Neural cell (in vitro differentiated cells): Measurements from ENCODE around the gene TMPRSS6. TPM values are rescaled to one million over a fixed set of nuclear protein-coding genes. Genes with fewer than 3 reads are reported as not detected.

Source experiments
- H2AFZ ChIP-seq: fragments of 200-600, 300-800 bp; sonication (generic), shearing (Covaris generic); 2 replicates; pipeline ENCODE4 v1.6.0; 2014; ENCODE audit warnings: low read depth, mild to moderate bottlenecking, antibody characterized with exemption, low read length, moderate library complexity
- H3F3A ChIP-seq: fragments of 200-600 bp; shearing (Covaris generic); 2 replicates; pipeline ENCODE4 v1.6.1; 2016; ENCODE audit warnings: mild to moderate bottlenecking, moderate library complexity, mixed read lengths, antibody characterized with exemption, low read length; ENCODE audit not compliant: insufficient read depth, poor library complexity, severe bottlenecking
- H3K27ac ChIP-seq: fragments of 200-600, 300-800 bp; sonication (generic), shearing (Covaris generic); 2 replicates; pipeline ENCODE4 v1.5.1; 2014; ENCODE audit warnings: mild to moderate bottlenecking, low read length, moderate library complexity
- H3K27me3 ChIP-seq: fragments of 300-800, 200-600 bp; sonication (generic), shearing (Covaris generic); 2 replicates; pipeline ENCODE4 v1.6.0; 2014; ENCODE audit warnings: mild to moderate bottlenecking, low read depth, low read length, moderate library complexity; ENCODE audit not compliant: insufficient read depth
- H3K36me3 ChIP-seq: fragments of 300-800, 200-600 bp; sonication (generic), shearing (Covaris generic); 2 replicates; pipeline ENCODE4 v1.5.1; 2014; ENCODE audit warnings: mild to moderate bottlenecking, antibody characterized with exemption, low read length, moderate library complexity; ENCODE audit not compliant: insufficient read depth
- H3K4me2 ChIP-seq: fragments of 300-800, 200-600 bp; sonication (generic), shearing (Covaris generic); 2 replicates; pipeline ENCODE4 v1.6.0; 2014; ENCODE audit warnings: mild to moderate bottlenecking, low read length
- H3K4me3 ChIP-seq: fragments of 300-800, 200-600 bp; sonication (generic), shearing (Covaris generic); 2 replicates; pipeline ENCODE4 v1.5.1; 2014; ENCODE audit warnings: mild to moderate bottlenecking, low read length, moderate library complexity
- H3K79me2 ChIP-seq: fragments of 200-600 bp; shearing (Covaris generic); replicated peaks from 2 replicates; pipeline ENCODE4 v1.6.0; 2014; ENCODE audit warnings: mild to moderate bottlenecking, low read length, moderate library complexity; ENCODE audit not compliant: insufficient read depth
- H3K9ac ChIP-seq: fragments of 300-800, 200-600 bp; sonication (generic), shearing (Covaris generic); 2 replicates; pipeline ENCODE4 v1.6.1; 2016; ENCODE audit warnings: mild to moderate bottlenecking, low read length, mixed read lengths
- H3K9me2 ChIP-seq: fragments of 200-600 bp; shearing (Covaris generic); 2 replicates; pipeline ENCODE4 v1.6.1; 2016; ENCODE audit warnings: mild to moderate bottlenecking, low read length, mixed read lengths; ENCODE audit not compliant: insufficient read depth
- H3K9me3 ChIP-seq: fragments of 200-600, 300-800 bp; sonication (generic), shearing (Covaris generic); 2 replicates; pipeline ENCODE4 v1.6.1; 2016; ENCODE audit warnings: mild to moderate bottlenecking, mixed run types, low read length, moderate library complexity, mixed read lengths
- H4K20me1 ChIP-seq: fragments of 200-600 bp; shearing (Covaris generic); 2 replicates; pipeline ENCODE4 v1.6.1; 2016; ENCODE audit warnings: mild to moderate bottlenecking, mixed run types; ENCODE audit not compliant: insufficient read depth
- EP300 ChIP-seq: fragments of 450-650 bp; conservative IDR thresholded peaks from 2 replicates; pipeline ENCODE4 v1.6.1; 2014; ENCODE audit warnings: antibody characterized with exemption, mild to moderate bottlenecking, moderate library complexity; ENCODE audit not compliant: poor library complexity, severe bottlenecking
- EZH2 ChIP-seq: fragments of 200-600, 300-800 bp; shearing (Covaris generic), sonication (generic); IDR thresholded peaks from 2 replicates; pipeline ENCODE4 v1.6.1; 2014; ENCODE audit warnings: antibody characterized with exemption, low read length, borderline replicate concordance, mild to moderate bottlenecking; ENCODE audit not compliant: insufficient read depth, poor library complexity, severe bottlenecking
- MXI1 ChIP-seq: fragments of 450-650 bp; conservative IDR thresholded peaks from 2 replicates; pipeline ENCODE4 v1.6.1; 2014; ENCODE audit warnings: antibody characterized with exemption, mild to moderate bottlenecking; ENCODE audit not compliant: poor library complexity, severe bottlenecking
- POLR2AphosphoS5 ChIP-seq: IDR thresholded peaks from 2 replicates; pipeline ENCODE4 v1.6.1; 2012
- SMC3 ChIP-seq: fragments of 450-650 bp; conservative IDR thresholded peaks from 2 replicates; pipeline ENCODE4 v1.6.1; 2014; ENCODE audit warnings: antibody characterized with exemption, mild to moderate bottlenecking, moderate library complexity; ENCODE audit not compliant: poor library complexity
- TAF1 ChIP-seq: IDR thresholded peaks from 2 replicates; pipeline ENCODE4 v1.6.1; 2012; ENCODE audit warnings: low read depth
- polyA plus RNA-seq: library from polyadenylated mRNA; depleted of rRNA; stranded (reverse); fragments of >200 nt; gene quantifications from 2 replicates; pipeline ENCODE4 v1.2.3, GENCODE V29; 2014
- TF ChIP-seq, protein P1 (sequence below): fragments of 450-650 bp; IDR thresholded peaks from 2 replicates; pipeline ENCODE4 v1.5.1; 2014; ENCODE audit warnings: antibody characterized with exemption, mild to moderate bottlenecking, moderate library complexity; ENCODE audit not compliant: poor library complexity, severe bottlenecking
- TF ChIP-seq, protein P2 (sequence below): IDR thresholded peaks from 2 replicates; pipeline ENCODE4 v1.6.1; 2012; ENCODE audit warnings: borderline replicate concordance

The TMPRSS6 gene
- polyA plus RNA-seq, 1 donor from 2014 or later, result not detected

GRCh38 chr22:37128555-37129281 is 19.2 kb upstream of the TMPRSS6 start:
- H3K4me3 ChIP-seq, result no peak overlapping the region
- H3K9me2 ChIP-seq, result no peaks in the 10 kb centered on the region
- H3K9ac ChIP-seq, result no peak overlapping the region
- H2AFZ ChIP-seq, result no peak overlapping the region
- no peaks in the 10 kb centered on the region for H3K27me3 ChIP-seq
- H3K27ac ChIP-seq, result no peak overlapping the region
- TF ChIP-seq TAF1, result no peak
- no peak for TF ChIP-seq SMC3
- TF ChIP-seq MXI1, result no peak
- TF ChIP-seq POLR2AphosphoS5, result no peak
- TF ChIP-seq, protein P1, sequence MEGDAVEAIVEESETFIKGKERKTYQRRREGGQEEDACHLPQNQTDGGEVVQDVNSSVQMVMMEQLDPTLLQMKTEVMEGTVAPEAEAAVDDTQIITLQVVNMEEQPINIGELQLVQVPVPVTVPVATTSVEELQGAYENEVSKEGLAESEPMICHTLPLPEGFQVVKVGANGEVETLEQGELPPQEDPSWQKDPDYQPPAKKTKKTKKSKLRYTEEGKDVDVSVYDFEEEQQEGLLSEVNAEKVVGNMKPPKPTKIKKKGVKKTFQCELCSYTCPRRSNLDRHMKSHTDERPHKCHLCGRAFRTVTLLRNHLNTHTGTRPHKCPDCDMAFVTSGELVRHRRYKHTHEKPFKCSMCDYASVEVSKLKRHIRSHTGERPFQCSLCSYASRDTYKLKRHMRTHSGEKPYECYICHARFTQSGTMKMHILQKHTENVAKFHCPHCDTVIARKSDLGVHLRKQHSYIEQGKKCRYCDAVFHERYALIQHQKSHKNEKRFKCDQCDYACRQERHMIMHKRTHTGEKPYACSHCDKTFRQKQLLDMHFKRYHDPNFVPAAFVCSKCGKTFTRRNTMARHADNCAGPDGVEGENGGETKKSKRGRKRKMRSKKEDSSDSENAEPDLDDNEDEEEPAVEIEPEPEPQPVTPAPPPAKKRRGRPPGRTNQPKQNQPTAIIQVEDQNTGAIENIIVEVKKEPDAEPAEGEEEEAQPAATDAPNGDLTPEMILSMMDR, result no peak
- TF ChIP-seq EZH2, result no peak
- no peak for TF ChIP-seq EP300
- H3K4me2 ChIP-seq, result no peak overlapping the region
- H3K9me3 ChIP-seq, result no peaks in the 10 kb centered on the region
- H3F3A ChIP-seq, result no peaks in the 10 kb centered on the region
- no peaks in the 10 kb centered on the region for H4K20me1 ChIP-seq
- no peaks in the 10 kb centered on the region for H3K36me3 ChIP-seq
- no peaks in the 10 kb centered on the region for H3K79me2 ChIP-seq

DNA sequence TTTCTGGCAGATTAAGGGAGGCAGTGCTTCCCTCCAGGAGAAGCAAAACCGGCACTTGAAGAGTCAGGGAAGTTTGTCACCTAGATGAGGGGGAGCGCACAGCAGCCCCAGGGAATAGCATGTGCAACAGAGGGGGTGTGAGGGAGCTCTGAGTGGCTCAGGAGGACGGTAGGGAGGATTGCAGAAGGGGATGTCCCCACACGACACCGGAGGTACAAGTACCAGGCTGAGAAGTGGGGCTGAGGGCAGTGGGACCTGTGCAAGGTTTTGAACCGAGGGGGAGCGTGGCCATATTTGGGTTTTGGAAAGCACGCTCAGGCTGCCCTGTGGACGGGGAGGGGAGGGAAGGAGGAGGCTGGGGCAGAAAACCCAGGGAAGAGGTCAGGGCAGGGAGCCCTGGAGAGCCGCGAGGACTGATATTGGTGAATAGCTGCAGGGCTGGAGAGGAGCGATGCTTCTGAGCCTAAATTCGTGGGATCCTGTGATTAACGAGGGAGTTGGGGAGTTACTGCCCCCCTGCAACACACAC is 17.9 kb upstream of the TMPRSS6 start:
- no peaks in the 10 kb centered on the region for H3K79me2 ChIP-seq
- H2AFZ ChIP-seq, result no peak overlapping the region

More for the DNA sequence above, 17.9 kb upstream of the TMPRSS6 start:
- Histone ChIP-seq H3K36me3 (no peaks in the 10 kb centered on the region), H4K20me1 (no peaks in the 10 kb centered on the region), H3K27me3 (no peaks in the 10 kb centered on the region), H3K9me2 (no peaks in the 10 kb centered on the region), H3K4me3 (no peak overlapping the region), H3K27ac (no peak overlapping the region), H3F3A (no peaks in the 10 kb centered on the region), H3K4me2 (no peak overlapping the region), H3K9me3 (no peaks in the 10 kb centered on the region), H3K9ac (no peak overlapping the region)
- TF ChIP-seq, protein P1, result no peak
- no peak for TF ChIP-seq EZH2
- TF ChIP-seq, protein P2, sequence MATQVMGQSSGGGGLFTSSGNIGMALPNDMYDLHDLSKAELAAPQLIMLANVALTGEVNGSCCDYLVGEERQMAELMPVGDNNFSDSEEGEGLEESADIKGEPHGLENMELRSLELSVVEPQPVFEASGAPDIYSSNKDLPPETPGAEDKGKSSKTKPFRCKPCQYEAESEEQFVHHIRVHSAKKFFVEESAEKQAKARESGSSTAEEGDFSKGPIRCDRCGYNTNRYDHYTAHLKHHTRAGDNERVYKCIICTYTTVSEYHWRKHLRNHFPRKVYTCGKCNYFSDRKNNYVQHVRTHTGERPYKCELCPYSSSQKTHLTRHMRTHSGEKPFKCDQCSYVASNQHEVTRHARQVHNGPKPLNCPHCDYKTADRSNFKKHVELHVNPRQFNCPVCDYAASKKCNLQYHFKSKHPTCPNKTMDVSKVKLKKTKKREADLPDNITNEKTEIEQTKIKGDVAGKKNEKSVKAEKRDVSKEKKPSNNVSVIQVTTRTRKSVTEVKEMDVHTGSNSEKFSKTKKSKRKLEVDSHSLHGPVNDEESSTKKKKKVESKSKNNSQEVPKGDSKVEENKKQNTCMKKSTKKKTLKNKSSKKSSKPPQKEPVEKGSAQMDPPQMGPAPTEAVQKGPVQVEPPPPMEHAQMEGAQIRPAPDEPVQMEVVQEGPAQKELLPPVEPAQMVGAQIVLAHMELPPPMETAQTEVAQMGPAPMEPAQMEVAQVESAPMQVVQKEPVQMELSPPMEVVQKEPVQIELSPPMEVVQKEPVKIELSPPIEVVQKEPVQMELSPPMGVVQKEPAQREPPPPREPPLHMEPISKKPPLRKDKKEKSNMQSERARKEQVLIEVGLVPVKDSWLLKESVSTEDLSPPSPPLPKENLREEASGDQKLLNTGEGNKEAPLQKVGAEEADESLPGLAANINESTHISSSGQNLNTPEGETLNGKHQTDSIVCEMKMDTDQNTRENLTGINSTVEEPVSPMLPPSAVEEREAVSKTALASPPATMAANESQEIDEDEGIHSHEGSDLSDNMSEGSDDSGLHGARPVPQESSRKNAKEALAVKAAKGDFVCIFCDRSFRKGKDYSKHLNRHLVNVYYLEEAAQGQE, result no peak
